CD14-positive monocyte (primary cell): ENCODE results near the gene GAB1. TPM values are rescaled to one million over a fixed set of nuclear protein-coding genes. Genes with fewer than 3 reads are reported as not detected.

Source experiments
- DNase-seq, 3 donors: peaks; one replicate each; pipeline ENCODE4 v3.0.0-alpha.2; 2011 to 2022
- H2AFZ ChIP-seq: 2 replicates; pipeline ENCODE4 v1.6.0; 2012; ENCODE audit warnings: mild to moderate bottlenecking, low read depth, low read length, inconsistent platforms; ENCODE audit not compliant: insufficient read depth, poor library complexity, severe bottlenecking
- H3K27ac ChIP-seq, 2 donors: 1 replicate in 1 of 2; 2 replicates in 1 of 2; pipeline ENCODE4 v1.5.1; 2012 to 2013; ENCODE audit warnings: low read length in 2 of 2, control low read depth in 1 of 2, inconsistent platforms in 1 of 2, low read depth in 1 of 2, mild to moderate bottlenecking in 1 of 2
- H3K27me3 ChIP-seq, 2 donors: one replicate each; pipeline versions ENCODE4 v1.6.0 to v1.6.1; 2011 to 2013; ENCODE audit warnings: low read length in 2 of 2; ENCODE audit not compliant: control insufficient read depth in 2 of 2, insufficient read depth in 2 of 2
- H3K36me3 ChIP-seq, 2 donors: replicated peaks in 1 of 2; 1 replicate in 1 of 2; 2 replicates in 1 of 2; pipeline versions ENCODE4 v1.5.1 to v1.6.1; 2012 to 2013; ENCODE audit warnings: low read length in 2 of 2, control low read depth in 1 of 2, inconsistent platforms in 1 of 2, mild to moderate bottlenecking in 1 of 2; ENCODE audit not compliant: insufficient read depth in 2 of 2, control insufficient read depth in 1 of 2
- H3K4me1 ChIP-seq, 2 donors: 1 replicate in 1 of 2; 2 replicates in 1 of 2; pipeline versions ENCODE4 v1.5.1 to v1.6.1; 2012 to 2013; ENCODE audit warnings: low read length in 2 of 2, control low read depth in 1 of 2, inconsistent platforms in 1 of 2, mild to moderate bottlenecking in 1 of 2, moderate library complexity in 1 of 2; ENCODE audit not compliant: insufficient read depth in 2 of 2, control insufficient read depth in 1 of 2
- H3K4me2 ChIP-seq: replicated peaks from 2 replicates; pipeline ENCODE3; 2012; ENCODE audit warnings: low read length, moderate library complexity, mild to moderate bottlenecking; ENCODE audit not compliant: poor library complexity, severe bottlenecking; ENCODE audit errors: extremely low read depth
- H3K4me3 ChIP-seq, 3 experiments: fragments of 200-600 bp in 1 of 3; sonication (generic) in 1 of 3; replicated peaks in 1 of 3; 1 replicate in 2 of 3; 2 replicates in 1 of 3; pipeline ENCODE4 v1.5.1; 2011 to 2013; ENCODE audit warnings: low read length in 3 of 3, mild to moderate bottlenecking in 3 of 3, control low read depth in 2 of 3, low read depth in 2 of 3, inconsistent platforms in 1 of 3, moderate library complexity in 1 of 3
- H3K79me2 ChIP-seq: 2 replicates; pipeline ENCODE4 v1.6.0; 2012; ENCODE audit warnings: mild to moderate bottlenecking, control low read depth, inconsistent platforms, low read length, moderate library complexity; ENCODE audit not compliant: insufficient read depth
- H3K9ac ChIP-seq: 2 replicates; pipeline ENCODE4 v1.6.0; 2017; ENCODE audit warnings: low read length, mild to moderate bottlenecking; ENCODE audit not compliant: insufficient read depth, poor library complexity, severe bottlenecking
- H3K9me3 ChIP-seq, 2 donors: replicated peaks in 1 of 2; 1 replicate in 1 of 2; 2 replicates in 1 of 2; pipeline versions ENCODE4 v1.5.1 to v1.6.1; 2012 to 2013; ENCODE audit warnings: low read length in 2 of 2, control low read depth in 1 of 2; ENCODE audit not compliant: control insufficient read depth in 1 of 2, insufficient read depth in 1 of 2
- H4K20me1 ChIP-seq: 2 replicates; pipeline ENCODE4 v1.6.0; 2012; ENCODE audit warnings: mild to moderate bottlenecking, low read length, control low read depth, moderate library complexity; ENCODE audit not compliant: insufficient read depth
- H3K27ac Mint-ChIP-seq, 7 donors: one replicate each; pipeline ENCODE4 v1.8.0; 2020; ENCODE audit warnings: mild to moderate bottlenecking in 7 of 7, mixed read lengths in 7 of 7, moderate library complexity in 6 of 7, inconsistent platforms in 2 of 7
- H3K27me3 Mint-ChIP-seq, 3 donors: one replicate each; pipeline ENCODE4 v1.8.0; 2021 to 2022; ENCODE audit warnings: low read depth in 3 of 3, mild to moderate bottlenecking in 3 of 3, mixed read lengths in 3 of 3, moderate library complexity in 3 of 3, inconsistent platforms in 1 of 3
- H3K36me3 Mint-ChIP-seq, 2 donors: one replicate each; pipeline ENCODE4 v1.8.0; 2020; ENCODE audit warnings: mixed read lengths in 2 of 2, inconsistent platforms in 1 of 2, mild to moderate bottlenecking in 1 of 2
- H3K4me1 Mint-ChIP-seq: one replicate; pipeline ENCODE4 v1.8.0; 2020; ENCODE audit warnings: mild to moderate bottlenecking, mixed read lengths
- H3K4me3 Mint-ChIP-seq, 2 donors: one replicate each; pipeline ENCODE4 v1.8.0; 2020; ENCODE audit warnings: mild to moderate bottlenecking in 2 of 2, mixed read lengths in 2 of 2, moderate library complexity in 1 of 2
- H3K9me3 Mint-ChIP-seq, 7 donors: one replicate each; pipeline ENCODE4 v1.8.0; 2020 to 2022; ENCODE audit warnings: mixed read lengths in 7 of 7, mild to moderate bottlenecking in 6 of 7, moderate library complexity in 6 of 7, inconsistent platforms in 2 of 7
- CTCF ChIP-seq: fragments of 200-600 bp; IDR thresholded peaks from one replicate; pipeline ENCODE4 v1.8.0; 2022; ENCODE audit warnings: antibody characterized with exemption, mild to moderate bottlenecking
- WGBS: methylation state at CpG from one replicate; pipeline ENCODE4 v1.1.5; 2013; ENCODE audit warnings: missing lambda C conversion rate; ENCODE audit not compliant: insufficient coverage; 5-methylcytosine and 5-hydroxymethylcytosine counted together
- intact Hi-C, 2 donors: fragments of 100-400 bp; cut with micrococcal nuclease; formaldehyde crosslinking; loops; one replicate each; pipeline versions ENCODE4 v1.15.0 to v1.15.1; 2023
- polyA plus RNA-seq, 3 donors: library from polyadenylated mRNA; depleted of rRNA in 1 of 3; unstranded in 2 of 3; stranded (reverse) in 1 of 3; fragments of 300-500 nt in 2 of 3; fragments of >200 nt in 1 of 3; fragmentation: Illumina TruSeq in 2 of 3; gene quantifications; 1 replicate in 2 of 3; 2 replicates in 1 of 3; pipeline ENCODE4 v1.2.3, GENCODE V29; 2012 to 2021
- small RNA-seq: library from RNA; depleted of rRNA; stranded (forward); fragments of <200 nt; gene quantifications from one replicate; pipeline ENCODE3, GENCODE V24; 2012; ENCODE audit warnings: low read depth; ENCODE audit not compliant: insufficient read length

GAB1 gene
- polyA plus RNA-seq, 3 donors = 0.55 to 7.3 (median 0.69) TPM

- no peak for TF ChIP-seq CTCF
- Histone ChIP-seq H3K4me1 (peaks cover 26 to 32% of the 10 kb centered on the region in 2 donors), H3K4me2 (peak overlapping the region; percentile 97), H3K27ac (peak overlapping the region in 1 of 2 donors; percentile 15), H3K27me3 (no peaks in the 10 kb centered on the region), H3K4me3 (peak overlapping the region in 1 of 3 experiments; percentile 91), H3K36me3 (peaks cover 28 to 41% of the 10 kb centered on the region in 2 donors), H3K9me3 (no peaks in the 10 kb centered on the region), H3K9ac (no peak overlapping the region), H2AFZ (no peak overlapping the region), H4K20me1 (peaks cover 58% of the 10 kb centered on the region), H3K79me2 (peaks cover 69% of the 10 kb centered on the region)
- Mint-ChIP-seq H3K27me3 (peaks cover 0 to 3% (median 0%) of the 10 kb centered on the region in 3 donors), H3K4me1 (peaks cover 43% of the 10 kb centered on the region), H3K9me3 (no peaks in the 10 kb centered on the region), H3K36me3 (peaks cover 26 to 33% of the 10 kb centered on the region in 2 donors), H3K4me3 (no peak overlapping the region), H3K27ac (peak overlapping the region in 1 of 7 donors; percentile 16)
- intact Hi-C loops = loop anchor here in 1 of 2 donors (10.0 kb wide), 2 partner anchors 171 to 1579 kb away; partner anchors contain the start of genes ABCE1 and ANAPC10
- DNase-seq = no peak
Measured at GRCh38 chr4:143515905-143516304, 179.2 kb downstream of the GAB1 start.

GRCh38 chr4:143517764-143518163, 181.1 kb downstream of the GAB1 start:
- H3K9me3 Mint-ChIP-seq = no peaks in the 10 kb centered on the region
- no peak overlapping the region for H2AFZ ChIP-seq
- H3K79me2 ChIP-seq = peaks cover 82% of the 10 kb centered on the region
- H3K27me3 Mint-ChIP-seq = no peaks in the 10 kb centered on the region
- no peaks in the 10 kb centered on the region for H3K9me3 ChIP-seq
- no peak overlapping the region for H3K4me2 ChIP-seq
- intact Hi-C loops = loop anchor here in 1 of 2 donors (10.0 kb wide), 2 partner anchors 173 to 1577 kb away; partner anchors contain the start of genes ABCE1 and ANAPC10
- peak overlapping the region in 1 of 2 donors; percentile 42 for H3K27ac ChIP-seq
- H3K36me3 ChIP-seq = peaks cover 39 to 53% of the 10 kb centered on the region in 2 donors
- H3K4me1 ChIP-seq = peaks cover 30 to 41% of the 10 kb centered on the region in 2 donors
- H3K4me1 Mint-ChIP-seq = peaks cover 50% of the 10 kb centered on the region
- H3K9ac ChIP-seq = no peak overlapping the region
- peaks cover 76% of the 10 kb centered on the region for H4K20me1 ChIP-seq
- H3K4me3 Mint-ChIP-seq = no peak overlapping the region
- no peak for DNase-seq
- no peak for TF ChIP-seq CTCF
- H3K27ac Mint-ChIP-seq = no peak overlapping the region
- H3K4me3 ChIP-seq = no peak overlapping the region
- H3K27me3 ChIP-seq = no peaks in the 10 kb centered on the region
- WGBS = 100% methylated on average over 1 of the region's 2 CpGs
- peaks cover 35 to 47% of the 10 kb centered on the region in 2 donors for H3K36me3 Mint-ChIP-seq

Small RNA genes within 50 kb of the gene (small RNA-seq; reads per million reads assigned to genes)
- gene MIR3139 (not detected), gene RF00019 (not detected)

Other genes with a start within 250 kb of the GAB1 start
- gene USP38, start 152.0 kb upstream of the GAB1 start, polyA plus RNA-seq = 10 to 100 TPM in 2 of 3 donors, 1 to 10 TPM in 1; 7.3 to 19.3 (median 12.4) TPM
- 10 to 100 TPM in 2 of 3 donors, 1 to 10 TPM in 1; 5.6 to 19.4 (median 12.6) TPM for gene SMARCA5, start 176.8 kb downstream of the GAB1 start, polyA plus RNA-seq